ENCODE measurements around the gene UCKL1. TPM values are rescaled to one million over a fixed set of nuclear protein-coding genes. Genes with fewer than 3 reads are reported as not detected.

UCKL1 gene
- 44.1 and 49.7 TPM in 2 replicates for total RNA-seq (ENCODE audit: low replicate concordance)
- long read RNA-seq, partial matches to known transcripts: 3 of 37 reads
- long read RNA-seq, other reads (novel, unspliced or antisense): 34 of 37 reads

- peak within 1 kb of the TSS; percentile 78 for H3K27ac Mint-ChIP-seq
- H3K4me1 Mint-ChIP-seq (ENCODE audit: unreplicated experiment): peaks cover 14% of the 10 kb centered on the region
- no peaks in the 10 kb centered on the region for H3K36me3 Mint-ChIP-seq
- no peaks in the 10 kb centered on the region for H3K27me3 Mint-ChIP-seq
- peak; percentile 9 for TF ChIP-seq CTCF (conservative IDR thresholded peaks at IDR 0.05)
- H3K4me3 Mint-ChIP-seq: peak within 1 kb of the TSS; percentile 89
- no peaks in the 10 kb centered on the region for H3K9me3 Mint-ChIP-seq
- DNase-seq (ENCODE audit: extremely low spot score, unreplicated experiment): peak; percentile 92
Measured at GRCh38 chr20:63955827-63956663, at the start of gene UCKL1. TSS of gene UCKL1 (minus strand) at chr20:63956416. CDS start at chr20:63956372, 44 bp downstream.

GRCh38 chr20:64005394-64005793 lies 49.2 kb upstream of the UCKL1 start:
- Mint-ChIP-seq H3K27ac (peak overlapping the region; percentile 93), H3K4me1 (ENCODE audit: unreplicated experiment) (no peaks in the 10 kb centered on the region), H3K36me3 (peaks cover 22% of the 10 kb centered on the region), H3K4me3 (no peak overlapping the region), H3K9me3 (no peaks in the 10 kb centered on the region), H3K27me3 (no peaks in the 10 kb centered on the region)
- TF ChIP-seq CTCF (conservative IDR thresholded peaks at IDR 0.05): no peak
- no peak for DNase-seq (ENCODE audit: extremely low spot score, unreplicated experiment)

GRCh38 chr20:64003960-64004725 lies 47.9 kb upstream of the UCKL1 start:
- H3K27me3 Mint-ChIP-seq: no peaks in the 10 kb centered on the region
- H3K4me1 Mint-ChIP-seq (ENCODE audit: unreplicated experiment): no peaks in the 10 kb centered on the region
- peak overlapping the region; percentile 54 for H3K4me3 Mint-ChIP-seq
- DNase-seq (ENCODE audit: extremely low spot score, unreplicated experiment): no peak
- peak overlapping the region; percentile 93 for H3K27ac Mint-ChIP-seq
- no peaks in the 10 kb centered on the region for H3K9me3 Mint-ChIP-seq
- no peak for TF ChIP-seq CTCF (conservative IDR thresholded peaks at IDR 0.05)
- peaks cover 20% of the 10 kb centered on the region for H3K36me3 Mint-ChIP-seq

GRCh38 chr20:64001607-64002011 lies 45.4 kb upstream of the UCKL1 start:
- H3K4me3 Mint-ChIP-seq: no peak overlapping the region
- no peaks in the 10 kb centered on the region for H3K9me3 Mint-ChIP-seq
- no peak for DNase-seq (ENCODE audit: extremely low spot score, unreplicated experiment)
- H3K27ac Mint-ChIP-seq: no peak overlapping the region
- H3K4me1 Mint-ChIP-seq (ENCODE audit: unreplicated experiment): no peaks in the 10 kb centered on the region
- peaks cover 19% of the 10 kb centered on the region for H3K36me3 Mint-ChIP-seq
- H3K27me3 Mint-ChIP-seq: no peaks in the 10 kb centered on the region
- no peak for TF ChIP-seq CTCF (conservative IDR thresholded peaks at IDR 0.05)

- no peak for DNase-seq (ENCODE audit: extremely low spot score, unreplicated experiment)
- Mint-ChIP-seq H3K9me3 (no peaks in the 10 kb centered on the region), H3K27me3 (no peaks in the 10 kb centered on the region), H3K27ac (no peak overlapping the region), H3K4me1 (ENCODE audit: unreplicated experiment) (no peaks in the 10 kb centered on the region), H3K4me3 (no peak overlapping the region), H3K36me3 (peaks cover 19% of the 10 kb centered on the region)
- TF ChIP-seq CTCF (conservative IDR thresholded peaks at IDR 0.05): no peak
Measured at GRCh38 chr20:64000906-64001305, 44.7 kb upstream of the UCKL1 start.

All from type B pancreatic cell (in vitro differentiated cells).